ENCODE measurements around the gene PANK1.

Gene PANK1

DNA sequence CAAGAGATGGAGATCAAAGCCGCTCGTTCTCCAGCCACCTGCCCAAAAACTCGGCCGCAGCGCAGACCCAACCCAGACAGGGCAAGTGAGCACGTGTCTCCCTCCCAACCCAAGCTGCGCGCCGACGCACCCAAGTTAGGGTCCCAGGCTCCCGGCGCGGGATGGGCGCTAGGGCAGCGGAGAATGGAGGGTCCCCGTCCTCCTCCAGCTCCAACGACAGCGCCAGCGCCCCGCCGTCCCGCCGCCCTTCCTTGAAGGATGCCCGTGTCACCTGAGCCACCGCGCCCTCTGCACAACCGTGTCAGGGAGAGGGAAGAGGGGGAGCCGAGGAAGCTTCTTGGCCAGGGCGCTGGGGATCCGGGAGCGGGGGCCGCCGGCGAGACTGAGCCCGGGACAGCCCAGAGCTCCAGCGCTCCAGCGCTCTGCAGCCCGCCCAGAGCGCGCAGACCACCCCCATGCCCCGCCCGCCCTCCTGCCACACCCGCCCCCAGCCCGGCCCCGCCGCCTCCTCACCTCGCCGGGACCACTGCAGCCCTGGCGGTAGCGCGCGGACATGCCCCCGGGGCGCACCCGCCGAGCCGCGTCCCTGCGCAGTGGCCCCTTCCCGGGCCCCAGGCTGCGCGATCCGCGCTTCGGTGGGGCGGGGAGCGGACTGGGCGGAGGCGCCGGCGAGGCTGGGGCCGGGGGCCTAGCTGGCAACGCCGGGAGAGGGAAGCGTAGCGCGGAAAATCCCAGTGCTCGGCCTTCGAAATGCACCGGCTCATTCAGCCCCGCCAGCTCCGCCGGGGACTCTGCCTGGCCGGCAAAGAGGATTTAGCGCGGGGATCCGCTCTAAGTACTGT, 109.7 kb downstream of the PANK1 start, which contains the start of gene SLC16A12:
TSS of gene SLC16A12 (minus strand) at position 424 of the 842 bp plus-strand sequence. CDS start 73,016 bp downstream, outside the sequence.
- DNase-seq (ENCODE audit: low read depth, low spot score) = no peak

DNA sequence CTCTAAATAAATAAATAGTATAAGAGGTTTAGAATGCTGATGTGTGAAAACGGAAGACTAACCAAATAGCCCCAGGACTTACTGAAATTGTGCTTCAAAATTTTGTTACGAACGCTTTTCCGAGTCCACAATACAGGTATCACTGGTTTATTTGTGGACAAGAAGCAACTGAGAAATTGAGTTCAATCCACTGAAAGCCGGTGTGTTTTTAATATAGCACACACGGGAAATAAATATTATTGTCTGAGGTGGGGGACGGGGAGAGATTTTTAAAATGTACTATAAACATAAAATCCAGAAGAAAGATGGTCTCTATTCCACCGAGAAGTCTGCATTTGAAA, 110.2 kb downstream of the PANK1 start:
- no peak for DNase-seq (ENCODE audit: low read depth, low spot score)

All from activated CD4-positive, CD25-positive, alpha-beta regulatory T cell treated with anti-CD3 and anti-CD28 coated beads, Interleukin-2, amount 50 U/mL, for 16 hours (primary cell).